Activated CD4-positive, alpha-beta T cell treated with anti-CD3 and anti-CD28 coated beads, Interleukin-2, amount 50 U/mL, for 1 hour (primary cell): ENCODE results near the gene CAVIN3.

Experiments used
- DNase-seq: peaks from one replicate; pipeline ENCODE4 v3.0.0-alpha.2; 2020

CAVIN3 gene

GRCh38 chr11:6320411-6321155 lies at the start of gene CAVIN3:
TSS of gene CAVIN3 (minus strand) at chr11:6320501. CDS start at chr11:6320476, 25 bp downstream.
- DNase-seq = no peak

- DNase-seq = no peak
Measured at GRCh38 chr11:6365659-6366058, 45.4 kb upstream of the CAVIN3 start.

GRCh38 chr11:6362873-6363678 lies 42.8 kb upstream of the CAVIN3 start:
- DNase-seq = peak; percentile 61

GRCh38 chr11:6362185-6362872 lies 42.0 kb upstream of the CAVIN3 start:
- no peak for DNase-seq

- no peak for DNase-seq
Measured at GRCh38 chr11:6360183-6360582, 39.9 kb upstream of the CAVIN3 start.

DNA sequence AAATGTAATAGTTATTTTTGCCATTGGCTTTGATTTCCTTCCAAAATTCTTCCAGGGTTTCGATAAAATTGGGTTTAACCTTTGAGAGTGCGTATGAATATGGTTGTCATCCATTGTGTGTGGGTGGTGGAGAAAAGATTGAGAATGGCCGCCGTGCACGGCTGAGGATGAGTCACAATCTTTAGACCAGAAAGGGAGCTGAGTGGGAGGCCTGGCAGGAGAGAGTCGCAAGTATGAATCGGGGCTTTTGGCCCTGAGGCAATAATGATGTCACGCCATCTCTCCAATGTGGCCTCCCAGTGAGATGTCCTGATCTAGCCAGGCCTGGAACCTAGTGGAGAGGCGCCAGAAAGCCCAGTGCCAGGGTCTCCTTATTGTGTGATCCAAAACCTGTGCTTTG lies 36.9 kb upstream of the CAVIN3 start:
- DNase-seq = no peak

DNA sequence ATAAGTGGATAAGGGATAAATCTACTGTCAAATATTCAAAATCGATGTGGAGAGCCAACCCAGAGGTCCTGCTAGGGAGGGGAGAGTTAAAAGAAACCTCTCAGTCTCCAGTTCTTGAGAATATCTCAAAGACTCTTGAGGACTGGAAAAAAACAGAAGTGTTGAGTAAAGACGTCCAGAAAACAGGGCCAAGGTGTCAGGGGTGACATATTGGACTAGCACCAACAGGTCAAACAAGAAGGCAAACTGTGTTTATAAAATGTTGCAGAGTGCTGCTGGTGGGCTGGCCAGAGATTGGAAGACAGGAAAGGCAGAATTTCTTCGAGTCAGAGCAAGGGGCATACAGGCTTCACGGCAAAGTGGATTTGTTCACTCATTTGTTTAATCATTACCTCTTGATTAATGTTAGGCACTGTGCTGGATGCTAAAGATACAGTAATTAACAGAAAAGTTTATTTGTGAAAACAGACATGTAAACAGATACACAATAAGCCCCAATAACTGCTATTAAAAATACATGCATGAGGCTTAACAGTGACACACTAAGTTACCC lies 36.3 kb upstream of the CAVIN3 start:
- DNase-seq = no peak

DNA sequence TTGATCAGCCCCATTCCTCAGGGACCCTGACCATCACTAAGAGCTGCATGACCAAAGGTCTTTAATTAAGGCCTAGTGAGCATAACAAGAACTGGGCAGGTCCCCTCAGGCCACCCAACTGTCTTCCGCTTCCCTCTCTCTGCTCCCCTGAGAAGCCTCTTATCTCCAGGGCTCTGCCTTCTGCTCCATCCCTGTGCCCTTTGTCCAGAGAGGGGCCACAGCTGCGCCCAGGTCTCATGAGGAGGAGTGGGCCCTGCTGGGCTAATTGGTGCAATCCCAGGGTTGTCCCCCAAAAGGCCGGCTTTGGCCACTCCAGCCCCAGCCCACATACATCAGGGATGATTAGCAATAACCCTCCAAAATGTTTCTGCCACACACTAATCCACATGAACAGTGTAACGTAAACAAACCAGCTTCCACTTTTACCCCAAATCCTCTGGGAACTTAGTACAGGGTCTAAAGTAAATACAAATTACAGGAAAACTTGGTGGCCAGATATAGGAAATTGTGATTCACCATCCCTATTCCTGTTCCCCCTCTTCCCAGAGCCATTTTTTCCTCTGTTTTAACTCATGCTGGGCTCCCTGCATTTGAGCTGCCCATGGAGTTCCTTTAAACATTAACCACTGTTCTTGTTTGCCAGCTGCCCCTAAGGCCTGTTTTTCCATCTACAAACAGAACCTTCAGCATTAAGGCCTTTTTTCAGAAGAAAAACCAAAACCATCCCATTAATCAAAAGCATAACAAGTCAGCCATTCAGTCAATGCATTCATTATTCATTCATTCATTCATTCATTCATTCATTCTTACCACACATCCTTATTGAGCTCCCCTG lies 34.6 kb upstream of the CAVIN3 start:
- DNase-seq = no peak

DNA sequence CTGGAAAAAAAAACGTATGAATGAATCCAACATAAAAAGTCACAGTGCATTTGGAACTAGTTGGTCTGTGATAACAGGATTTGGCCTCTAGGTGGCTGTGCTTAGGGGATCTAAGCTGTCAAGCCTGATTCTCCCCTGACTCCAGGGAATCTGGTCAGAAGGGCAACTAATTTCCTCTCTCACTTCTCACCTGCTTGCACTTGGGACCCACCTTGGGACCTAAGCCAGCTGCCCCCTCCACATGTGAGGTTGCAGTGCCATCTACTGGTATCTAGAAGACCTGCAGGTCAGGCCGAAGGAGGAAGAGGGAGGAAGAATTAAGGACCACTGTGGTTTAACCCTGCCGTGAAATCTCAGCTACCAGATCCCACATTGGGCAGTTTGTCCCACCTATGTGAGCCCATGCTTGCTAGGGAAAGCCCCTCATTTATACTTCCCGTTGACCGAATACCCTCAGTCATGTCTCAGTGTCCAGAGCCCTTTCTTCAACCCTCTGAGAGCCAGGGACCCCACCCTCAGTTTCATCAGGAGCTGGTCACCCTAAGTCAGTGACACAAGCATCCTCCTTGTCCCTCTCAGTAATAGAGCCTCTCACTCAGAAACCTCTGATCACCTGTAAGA lies 33.2 kb upstream of the CAVIN3 start:
- peak; percentile 45 for DNase-seq

DNA sequence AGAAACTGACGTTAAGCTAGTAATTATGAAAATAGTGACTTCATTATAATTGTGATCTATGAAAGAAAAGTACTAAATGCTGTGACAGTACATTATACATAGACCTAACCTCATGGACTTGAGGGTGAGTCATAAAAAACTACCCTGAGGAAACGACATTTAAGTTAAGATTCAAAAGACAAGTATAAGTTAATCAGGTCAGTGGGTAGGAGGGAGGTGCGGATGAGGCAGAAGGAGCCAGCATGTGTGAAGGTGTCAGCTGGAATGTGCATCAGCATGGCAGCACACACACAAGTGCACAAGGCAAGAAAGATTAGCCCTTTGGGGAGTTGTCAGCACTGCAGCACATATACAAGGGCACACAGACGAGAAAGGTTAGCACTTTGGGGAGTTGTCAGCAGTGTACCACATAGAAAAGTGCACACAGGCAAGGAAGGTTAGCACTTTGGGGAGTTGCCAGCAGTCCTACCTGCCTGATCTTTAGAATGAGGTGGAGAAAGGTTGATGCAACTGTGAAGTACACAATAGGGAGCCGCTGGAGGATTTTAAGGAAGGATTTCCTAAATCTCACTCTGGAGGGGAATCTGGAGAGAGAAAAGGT lies 31.6 kb upstream of the CAVIN3 start:
- DNase-seq = no peak

- no peak for DNase-seq
Measured at GRCh38 chr11:6350486-6350885, 30.2 kb upstream of the CAVIN3 start.

DNA sequence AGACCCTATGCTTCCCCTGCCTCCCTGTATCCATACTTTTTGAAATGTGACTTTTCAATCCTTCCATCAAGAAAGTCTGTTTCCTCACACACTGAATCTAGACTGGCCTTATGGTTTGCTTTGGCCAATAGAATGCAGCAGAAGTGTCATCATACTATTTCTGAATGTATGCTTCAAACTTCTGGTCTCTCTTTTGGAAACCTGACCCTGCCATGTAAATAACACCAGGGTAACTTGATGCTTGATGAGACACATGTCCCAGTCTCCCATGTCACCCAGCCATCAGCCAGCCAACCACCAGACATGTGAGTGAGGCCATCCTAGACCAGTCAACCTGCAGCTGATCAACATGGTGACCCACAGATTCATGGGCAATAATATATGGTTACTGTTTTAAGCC lies 29.7 kb upstream of the CAVIN3 start:
- DNase-seq = no peak

DNA sequence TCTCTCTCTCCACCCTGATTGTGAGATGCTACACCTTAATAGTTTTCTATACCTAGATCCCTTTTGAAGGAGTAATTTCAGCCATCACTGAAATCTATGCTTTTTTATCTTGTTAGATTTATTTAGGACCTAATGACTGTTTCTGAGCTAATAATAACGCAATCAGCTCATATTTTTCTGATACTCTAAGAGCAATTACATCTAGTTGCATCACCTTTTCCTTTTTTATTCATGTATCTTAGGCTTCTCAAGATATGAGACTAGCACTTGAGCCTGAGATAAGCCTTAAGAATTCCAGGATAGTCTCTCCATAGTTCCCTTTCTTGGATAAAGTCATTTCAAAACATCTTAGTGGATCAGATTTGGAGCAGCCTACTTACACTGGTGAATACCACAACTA lies 25.1 kb upstream of the CAVIN3 start:
- DNase-seq = no peak

GRCh38 chr11:6336293-6336692 lies 16.0 kb upstream of the CAVIN3 start:
- DNase-seq = no peak

GRCh38 chr11:6334806-6335205 lies 14.5 kb upstream of the CAVIN3 start:
- DNase-seq = no peak

GRCh38 chr11:6333095-6333494 lies 12.8 kb upstream of the CAVIN3 start:
- DNase-seq = no peak

DNA sequence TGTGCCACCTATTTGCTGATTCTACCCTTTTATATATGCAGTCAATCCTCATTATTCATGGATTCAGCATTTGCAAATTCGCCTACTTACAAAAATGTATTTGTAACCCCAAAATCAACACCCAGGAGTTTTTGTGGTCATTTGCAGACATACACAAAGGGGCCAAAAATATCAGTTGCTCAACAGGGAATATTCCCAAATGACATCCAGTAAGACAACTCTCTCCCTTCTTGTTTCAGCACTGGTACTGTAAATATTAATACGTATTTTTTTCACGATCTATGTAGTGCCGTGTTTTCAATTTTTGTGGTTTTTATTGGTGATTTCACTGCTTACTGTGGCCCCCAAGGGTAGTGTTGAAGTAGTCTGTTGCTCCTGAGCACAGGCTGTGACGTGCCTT lies 11.8 kb upstream of the CAVIN3 start:
- DNase-seq = no peak

DNA sequence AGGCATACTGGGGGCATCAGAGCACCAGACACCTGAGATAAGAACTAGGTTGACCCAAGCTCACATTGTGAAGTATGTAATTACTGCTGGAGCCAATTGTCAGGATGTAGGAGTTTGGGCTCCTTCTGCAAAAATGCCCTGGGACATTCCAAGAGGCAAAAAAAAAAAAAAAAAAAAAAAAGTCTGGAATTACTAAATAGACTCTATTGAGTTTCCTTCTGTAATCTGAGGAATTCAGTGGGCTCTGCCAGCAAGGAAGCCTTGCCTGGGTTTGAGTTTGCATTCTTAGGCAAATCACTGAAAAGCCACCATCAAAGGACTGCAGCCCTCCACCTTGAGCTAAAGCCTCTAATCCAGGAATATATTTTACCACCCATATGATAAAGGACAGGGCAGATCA lies 8.0 kb upstream of the CAVIN3 start:
- no peak for DNase-seq

- no peak for DNase-seq
Measured at GRCh38 chr11:6327806-6328205, 7.5 kb upstream of the CAVIN3 start.

GRCh38 chr11:6326985-6327384 lies 6.7 kb upstream of the CAVIN3 start:
- DNase-seq = no peak

GRCh38 chr11:6326303-6326702 lies 6.0 kb upstream of the CAVIN3 start:
- DNase-seq = no peak
